ENCODE data around the gene PLXNA2.

Gene PLXNA2

DNA sequence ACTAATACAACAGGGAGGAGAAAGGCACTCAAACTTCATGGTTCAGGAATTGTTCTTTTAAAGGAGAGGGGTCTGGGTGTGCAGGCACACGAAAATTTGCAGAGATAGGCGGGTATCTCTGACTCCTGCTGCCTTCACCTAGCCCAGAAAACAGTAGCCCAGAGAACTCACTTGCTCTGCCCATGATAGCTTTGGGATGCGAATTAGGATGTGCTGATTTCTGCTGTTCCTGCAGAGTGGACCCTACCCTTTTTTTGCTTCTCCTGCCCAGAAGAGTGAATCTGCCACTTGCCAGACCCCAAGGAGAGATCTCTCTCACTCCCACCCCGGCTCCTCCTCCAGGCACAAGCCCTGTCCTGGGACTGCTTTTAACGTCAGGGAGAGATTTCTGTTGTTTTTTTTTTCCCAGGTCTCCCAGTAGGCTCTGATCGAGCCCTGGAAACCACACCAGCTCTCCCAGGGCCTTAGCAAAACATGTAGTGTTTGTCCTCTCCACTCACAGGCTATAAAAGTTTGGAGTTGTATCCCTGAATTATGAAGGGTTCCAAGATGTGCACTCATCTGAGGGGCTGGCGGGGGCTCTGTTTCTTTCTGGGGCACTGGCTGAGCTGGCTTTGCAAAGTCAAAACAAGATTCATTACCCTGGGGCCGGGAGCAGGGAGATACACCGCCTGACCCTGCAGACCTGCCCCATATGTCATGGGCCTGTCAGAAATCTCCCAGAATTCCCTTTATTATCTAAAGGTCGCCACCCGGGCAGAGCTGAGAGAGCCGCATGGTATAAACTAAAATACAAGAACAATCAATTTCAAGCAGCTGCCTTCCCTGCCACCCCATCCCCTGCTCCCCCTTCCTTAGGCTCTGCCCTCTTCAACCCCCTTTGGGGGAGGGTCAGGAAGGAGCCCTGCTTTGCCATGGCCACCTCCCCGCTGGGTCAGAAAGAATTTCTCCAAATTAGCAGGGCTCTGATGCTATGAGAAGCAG is 17.9 kb downstream of the PLXNA2 start:
- peaks cover 13% of the 10 kb centered on the region for H3K4me1 ChIP-seq (ENCODE audit: insufficient read depth, poor library complexity, severe bottlenecking)
- H3K36me3 ChIP-seq (ENCODE audit: low read depth): peaks cover 9% of the 10 kb centered on the region; the same call in 1 of the 2 replicates
- H3K4me3 ChIP-seq (ENCODE audit: severe bottlenecking): no peak overlapping the region
- H3K27ac ChIP-seq (ENCODE audit: poor library complexity, severe bottlenecking): no peak overlapping the region
- no peaks in the 10 kb centered on the region for H3K9me3 ChIP-seq (ENCODE audit: severe bottlenecking)
- H3K27me3 ChIP-seq (ENCODE audit: insufficient read depth, poor library complexity, severe bottlenecking): no peaks in the 10 kb centered on the region
- TF ChIP-seq, protein P1, sequence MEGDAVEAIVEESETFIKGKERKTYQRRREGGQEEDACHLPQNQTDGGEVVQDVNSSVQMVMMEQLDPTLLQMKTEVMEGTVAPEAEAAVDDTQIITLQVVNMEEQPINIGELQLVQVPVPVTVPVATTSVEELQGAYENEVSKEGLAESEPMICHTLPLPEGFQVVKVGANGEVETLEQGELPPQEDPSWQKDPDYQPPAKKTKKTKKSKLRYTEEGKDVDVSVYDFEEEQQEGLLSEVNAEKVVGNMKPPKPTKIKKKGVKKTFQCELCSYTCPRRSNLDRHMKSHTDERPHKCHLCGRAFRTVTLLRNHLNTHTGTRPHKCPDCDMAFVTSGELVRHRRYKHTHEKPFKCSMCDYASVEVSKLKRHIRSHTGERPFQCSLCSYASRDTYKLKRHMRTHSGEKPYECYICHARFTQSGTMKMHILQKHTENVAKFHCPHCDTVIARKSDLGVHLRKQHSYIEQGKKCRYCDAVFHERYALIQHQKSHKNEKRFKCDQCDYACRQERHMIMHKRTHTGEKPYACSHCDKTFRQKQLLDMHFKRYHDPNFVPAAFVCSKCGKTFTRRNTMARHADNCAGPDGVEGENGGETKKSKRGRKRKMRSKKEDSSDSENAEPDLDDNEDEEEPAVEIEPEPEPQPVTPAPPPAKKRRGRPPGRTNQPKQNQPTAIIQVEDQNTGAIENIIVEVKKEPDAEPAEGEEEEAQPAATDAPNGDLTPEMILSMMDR (IDR thresholded peaks at IDR 0.05; ENCODE audit: poor library complexity, severe bottlenecking): no peak
- ATAC-seq (ENCODE audit: low read depth): no peak
- no peak for DNase-seq (ENCODE audit: low spot score)

DNA sequence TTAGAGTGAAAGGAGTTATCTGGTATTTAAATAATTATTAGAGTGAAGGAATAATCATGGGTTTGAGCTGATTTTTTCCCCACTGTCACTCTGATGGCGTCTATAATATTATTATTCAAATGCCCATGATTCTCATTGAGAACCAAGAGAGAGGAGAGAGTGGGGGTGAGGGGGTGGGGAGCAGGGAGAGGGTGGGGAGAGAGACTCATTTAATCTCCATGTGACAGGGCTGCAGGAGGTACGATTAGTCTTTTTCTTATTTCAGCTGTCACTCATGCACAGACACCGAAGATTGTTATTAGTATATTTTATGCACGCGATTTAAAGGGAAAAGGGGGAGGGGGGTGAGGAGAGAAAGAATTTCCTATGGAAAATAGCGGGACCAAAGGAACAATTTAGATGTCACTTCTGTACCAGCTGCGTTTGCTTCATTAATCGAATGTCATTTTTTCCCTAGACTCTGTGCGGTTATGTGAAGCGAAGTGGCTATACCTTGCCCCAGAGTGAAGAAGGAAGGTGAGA is 19.9 kb downstream of the PLXNA2 start:
- ATAC-seq (ENCODE audit: low read depth) (no peak), DNase-seq (ENCODE audit: low spot score) (no peak)
- H3K4me3 ChIP-seq (ENCODE audit: severe bottlenecking): no peak overlapping the region
- H3K27ac ChIP-seq (ENCODE audit: poor library complexity, severe bottlenecking): no peak overlapping the region
- TF ChIP-seq, protein P1 (IDR thresholded peaks at IDR 0.05; ENCODE audit: poor library complexity, severe bottlenecking): no peak
- H3K36me3 ChIP-seq (ENCODE audit: low read depth): no peaks in the 10 kb centered on the region
- no peaks in the 10 kb centered on the region for H3K9me3 ChIP-seq (ENCODE audit: severe bottlenecking)
- H3K27me3 ChIP-seq (ENCODE audit: insufficient read depth, poor library complexity, severe bottlenecking): no peaks in the 10 kb centered on the region
- peaks cover 22% of the 10 kb centered on the region for H3K4me1 ChIP-seq (ENCODE audit: insufficient read depth, poor library complexity, severe bottlenecking)

DNA sequence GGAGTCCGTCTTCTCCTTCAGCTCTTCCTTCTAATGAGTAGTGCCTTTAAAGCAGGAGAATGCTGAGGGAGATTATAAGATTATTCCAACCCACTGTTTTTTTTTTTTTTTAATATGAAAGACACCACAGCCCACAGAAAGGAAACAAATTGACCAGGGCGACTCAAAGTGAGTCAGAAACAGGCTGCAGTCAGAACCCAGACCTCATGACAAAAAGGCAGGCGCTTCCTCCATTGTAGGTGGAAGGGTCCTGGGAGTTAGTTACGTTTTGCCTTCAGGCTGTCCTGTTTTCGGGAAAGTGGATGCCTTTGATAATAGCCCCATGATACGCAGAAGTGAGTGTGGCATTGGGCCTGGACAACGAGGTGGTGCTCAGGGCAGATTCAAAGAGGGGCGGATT is 21.0 kb downstream of the PLXNA2 start:
- TF ChIP-seq, protein P1 (IDR thresholded peaks at IDR 0.05; ENCODE audit: poor library complexity, severe bottlenecking): no peak
- no peaks in the 10 kb centered on the region for H3K36me3 ChIP-seq (ENCODE audit: low read depth)
- H3K9me3 ChIP-seq (ENCODE audit: severe bottlenecking): no peaks in the 10 kb centered on the region
- H3K4me3 ChIP-seq (ENCODE audit: severe bottlenecking): no peak overlapping the region
- DNase-seq (ENCODE audit: low spot score) (no peak), ATAC-seq (ENCODE audit: low read depth) (no peak)
- peaks cover 31% of the 10 kb centered on the region for H3K4me1 ChIP-seq (ENCODE audit: insufficient read depth, poor library complexity, severe bottlenecking)
- peak overlapping the region; percentile 96 for H3K27ac ChIP-seq (ENCODE audit: poor library complexity, severe bottlenecking)
- H3K27me3 ChIP-seq (ENCODE audit: insufficient read depth, poor library complexity, severe bottlenecking): no peaks in the 10 kb centered on the region

DNA sequence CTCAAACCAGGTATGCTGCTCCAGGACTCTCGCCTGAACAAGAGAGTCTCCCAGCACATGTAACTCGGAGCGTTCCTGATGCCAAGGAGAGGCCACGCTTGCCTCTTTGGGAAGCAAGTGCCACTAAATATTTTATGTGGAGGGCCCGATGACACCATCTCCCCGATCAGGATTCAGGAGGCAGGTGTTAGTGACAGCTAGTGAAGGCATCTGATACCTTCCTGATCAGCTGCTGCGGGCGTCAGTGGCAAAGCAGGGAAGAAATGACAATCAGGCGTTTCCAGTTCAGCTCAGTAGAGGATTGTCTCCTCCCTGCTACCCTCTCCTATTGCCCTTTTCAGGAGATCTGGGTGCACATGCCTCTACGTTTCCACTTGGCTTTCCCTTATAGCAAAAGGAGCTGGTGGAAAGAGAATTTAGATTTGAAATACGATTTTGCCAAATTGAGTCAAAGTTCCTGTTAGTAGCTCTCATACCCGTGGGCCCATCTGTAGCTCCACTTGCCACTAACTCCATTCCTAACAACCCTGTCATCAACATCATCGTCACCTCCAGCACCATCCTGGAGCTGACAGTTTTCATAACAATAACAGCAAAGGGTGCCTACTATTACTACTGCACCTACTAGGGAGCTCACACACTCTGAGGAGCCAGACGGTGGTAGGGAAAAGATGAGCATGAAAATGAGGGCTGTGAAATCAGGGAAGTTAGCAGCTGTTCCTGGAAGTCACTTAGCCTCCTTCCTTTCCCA is 21.6 kb downstream of the PLXNA2 start:
- H3K9me3 ChIP-seq (ENCODE audit: severe bottlenecking): no peaks in the 10 kb centered on the region
- no peak for ATAC-seq (ENCODE audit: low read depth)
- H3K4me3 ChIP-seq (ENCODE audit: severe bottlenecking): no peak overlapping the region
- DNase-seq (ENCODE audit: low spot score): no peak
- no peaks in the 10 kb centered on the region for H3K27me3 ChIP-seq (ENCODE audit: insufficient read depth, poor library complexity, severe bottlenecking)
- H3K4me1 ChIP-seq (ENCODE audit: insufficient read depth, poor library complexity, severe bottlenecking): peaks cover 31% of the 10 kb centered on the region
- peak overlapping the region; percentile 96 for H3K27ac ChIP-seq (ENCODE audit: poor library complexity, severe bottlenecking)
- TF ChIP-seq, protein P1 (IDR thresholded peaks at IDR 0.05; ENCODE audit: poor library complexity, severe bottlenecking): no peak
- H3K36me3 ChIP-seq (ENCODE audit: low read depth): no peaks in the 10 kb centered on the region
